AG09309 (cell line): Measurements from ENCODE around the gene CFAP92.

Experiments used
- DNase-seq: peaks from one replicate; pipeline ENCODE4 v3.0.0-alpha.2; 2010; ENCODE audit warnings: low read depth
- H3K4me3 ChIP-seq: 2 replicates; pipeline ENCODE4 v1.5.1; 2011; ENCODE audit warnings: mild to moderate bottlenecking, low read depth, low read length, moderate library complexity; ENCODE audit not compliant: control insufficient read depth
- CTCF ChIP-seq: IDR thresholded peaks from 2 replicates; pipeline ENCODE4 v1.5.1; 2011; ENCODE audit warnings: mild to moderate bottlenecking, low read depth, low read length, inconsistent platforms; ENCODE audit not compliant: insufficient read depth, control insufficient read depth; ENCODE audit errors: missing control alignments

Gene CFAP92

DNA sequence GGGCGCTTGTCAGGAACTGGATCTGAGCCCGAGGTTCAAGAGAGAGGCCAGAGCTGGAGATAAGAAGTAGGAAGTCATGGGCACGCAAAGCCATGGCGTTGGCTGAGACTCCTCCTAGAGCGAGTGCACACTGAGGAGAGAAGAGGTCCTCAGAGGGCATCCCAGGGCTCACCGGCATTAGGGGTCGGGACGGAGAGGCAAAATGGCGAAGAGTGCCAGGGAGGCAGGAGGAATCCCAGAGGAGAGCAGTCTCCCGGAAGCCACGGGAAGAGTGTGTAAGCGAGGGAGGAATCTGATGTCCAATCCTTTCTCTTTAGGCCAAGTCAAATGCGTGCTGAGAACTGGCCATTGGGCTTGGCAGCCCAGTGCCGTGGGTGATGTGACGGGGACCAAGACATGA is 31.2 kb upstream of the CFAP92 start:
- H3K4me3 ChIP-seq = no peak overlapping the region
- no peak for TF ChIP-seq CTCF
- no peak for DNase-seq

DNA sequence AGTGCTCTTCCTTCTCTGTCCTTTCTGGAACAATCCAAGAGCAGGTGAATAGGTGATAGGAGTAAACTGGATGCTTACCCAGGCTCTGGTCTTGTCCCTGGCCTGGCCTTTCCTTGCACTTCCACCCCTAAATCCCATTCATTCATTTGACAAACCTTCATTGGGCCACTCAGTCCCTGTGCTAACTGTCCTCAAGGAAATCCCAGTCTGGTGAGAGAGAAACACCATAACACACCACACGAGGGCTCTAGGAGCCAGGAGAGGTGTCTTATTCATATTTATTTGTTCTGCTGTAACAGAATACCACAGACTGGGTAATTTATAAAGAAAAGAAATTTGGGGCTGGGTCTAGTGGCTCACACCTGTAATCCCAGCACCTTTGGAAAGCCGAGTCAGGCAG is 30.0 kb upstream of the CFAP92 start:
- peak; percentile 37 for TF ChIP-seq CTCF
- DNase-seq = no peak
- no peak overlapping the region for H3K4me3 ChIP-seq

- no peak for TF ChIP-seq CTCF
- no peak overlapping the region for H3K4me3 ChIP-seq
- no peak for DNase-seq
Measured at GRCh38 chr3:129023008-129023358, 29.1 kb upstream of the CFAP92 start.

DNA sequence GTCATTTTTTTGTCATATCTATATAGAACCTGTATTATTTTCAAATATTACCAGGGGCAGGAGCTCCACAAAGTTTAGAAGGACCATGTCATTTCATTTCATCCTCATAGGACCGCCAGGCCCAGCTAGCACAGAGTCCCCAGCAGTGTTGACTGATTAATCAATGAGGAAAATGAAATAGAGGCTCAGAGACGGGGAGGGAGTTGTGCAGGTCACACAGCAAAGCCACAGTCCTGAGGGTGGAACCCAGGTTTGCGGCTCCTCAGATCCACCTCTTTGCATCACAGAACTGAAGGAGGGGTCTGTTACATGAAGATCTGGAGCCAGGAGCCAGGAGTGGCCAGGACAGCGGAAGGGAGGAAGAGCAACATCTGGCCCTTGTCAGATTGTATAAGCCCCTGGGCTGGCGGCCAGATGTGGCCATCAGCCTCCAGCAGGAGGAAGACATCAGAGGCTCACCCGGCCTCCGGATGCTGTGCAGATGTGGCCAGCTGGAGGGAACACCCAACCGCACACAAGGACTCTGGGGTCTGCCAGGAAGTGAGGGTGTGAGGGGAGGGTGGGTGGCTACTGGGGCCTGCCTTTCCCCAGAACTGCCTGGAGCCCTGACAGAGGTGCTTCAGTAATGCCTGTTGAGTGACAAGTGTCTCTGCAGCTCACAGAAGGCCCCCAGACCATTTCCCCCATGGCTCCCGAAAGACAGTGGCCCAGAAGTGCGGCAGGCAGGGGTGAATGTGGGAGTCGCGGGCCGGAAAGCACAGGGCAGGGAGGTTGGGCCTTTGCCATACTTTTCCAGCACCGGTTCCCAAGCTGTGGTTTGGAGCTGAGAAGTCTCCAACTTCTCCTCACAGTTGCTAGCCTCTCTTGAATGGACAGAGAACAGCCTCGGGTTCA is 28.5 kb upstream of the CFAP92 start:
- no peak overlapping the region for H3K4me3 ChIP-seq
- TF ChIP-seq CTCF = no peak
- no peak for DNase-seq

DNA sequence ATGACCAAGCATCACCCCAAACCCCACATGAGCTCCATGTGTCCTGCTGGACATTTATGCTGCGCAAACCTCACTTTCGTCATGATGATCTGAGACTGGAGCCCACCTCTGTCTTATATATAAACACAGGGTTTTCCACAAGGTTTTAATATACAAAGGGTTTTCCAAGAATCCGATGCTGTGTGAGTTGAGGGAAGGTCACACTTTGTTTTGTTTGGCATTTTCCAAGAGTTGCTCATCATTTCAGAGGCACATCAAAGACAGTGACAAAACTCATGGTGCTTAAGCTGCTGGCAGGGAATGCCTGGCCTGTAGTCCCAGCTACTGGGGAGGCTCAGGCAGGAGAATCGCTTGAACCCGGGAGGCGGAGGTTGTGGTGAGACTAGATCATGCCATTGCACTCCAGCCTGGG is 27.3 kb upstream of the CFAP92 start:
- TF ChIP-seq CTCF = no peak
- DNase-seq = no peak
- H3K4me3 ChIP-seq = no peak overlapping the region

DNA sequence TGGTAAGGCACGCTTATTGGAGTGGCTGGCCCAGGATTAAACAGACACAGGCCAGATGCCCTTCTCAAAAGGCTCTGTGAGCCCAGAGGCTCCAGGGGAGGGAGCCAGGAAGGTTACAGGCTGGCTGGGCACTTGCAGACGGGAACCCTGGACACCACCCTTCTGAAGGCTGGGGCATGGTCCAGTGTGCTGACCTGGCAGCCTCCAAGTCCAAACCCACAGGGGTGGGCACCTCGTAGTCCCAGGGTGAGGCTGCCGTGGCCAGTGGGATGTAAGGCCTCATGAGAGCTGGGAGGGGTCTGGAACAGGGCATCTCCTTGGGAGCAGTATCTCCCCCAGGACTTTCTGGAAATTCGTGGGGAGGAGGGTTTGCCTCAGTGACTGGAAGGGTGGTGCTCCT is 26.8 kb upstream of the CFAP92 start:
- DNase-seq = no peak
- no peak overlapping the region for H3K4me3 ChIP-seq
- no peak for TF ChIP-seq CTCF

- TF ChIP-seq CTCF = no peak
- H3K4me3 ChIP-seq = no peak overlapping the region
Measured at GRCh38 chr3:129019266-129019665, 25.4 kb upstream of the CFAP92 start.

More at GRCh38 chr3:129019266-129019665, 25.4 kb upstream of the CFAP92 start:
- no peak for DNase-seq
